ENCODE data around the gene ZNF579. TPM values are rescaled to one million over a fixed set of nuclear protein-coding genes. Genes with fewer than 3 reads are reported as not detected.
"Not testable (repeated sequence)": the region's sequence is repeated elsewhere in the genome, so short reads cannot be mapped to it uniquely, and the experiment has no call there.

ZNF579 gene
- total RNA-seq, 1 experiment from 2014 or later = 2.1 TPM

DNA sequence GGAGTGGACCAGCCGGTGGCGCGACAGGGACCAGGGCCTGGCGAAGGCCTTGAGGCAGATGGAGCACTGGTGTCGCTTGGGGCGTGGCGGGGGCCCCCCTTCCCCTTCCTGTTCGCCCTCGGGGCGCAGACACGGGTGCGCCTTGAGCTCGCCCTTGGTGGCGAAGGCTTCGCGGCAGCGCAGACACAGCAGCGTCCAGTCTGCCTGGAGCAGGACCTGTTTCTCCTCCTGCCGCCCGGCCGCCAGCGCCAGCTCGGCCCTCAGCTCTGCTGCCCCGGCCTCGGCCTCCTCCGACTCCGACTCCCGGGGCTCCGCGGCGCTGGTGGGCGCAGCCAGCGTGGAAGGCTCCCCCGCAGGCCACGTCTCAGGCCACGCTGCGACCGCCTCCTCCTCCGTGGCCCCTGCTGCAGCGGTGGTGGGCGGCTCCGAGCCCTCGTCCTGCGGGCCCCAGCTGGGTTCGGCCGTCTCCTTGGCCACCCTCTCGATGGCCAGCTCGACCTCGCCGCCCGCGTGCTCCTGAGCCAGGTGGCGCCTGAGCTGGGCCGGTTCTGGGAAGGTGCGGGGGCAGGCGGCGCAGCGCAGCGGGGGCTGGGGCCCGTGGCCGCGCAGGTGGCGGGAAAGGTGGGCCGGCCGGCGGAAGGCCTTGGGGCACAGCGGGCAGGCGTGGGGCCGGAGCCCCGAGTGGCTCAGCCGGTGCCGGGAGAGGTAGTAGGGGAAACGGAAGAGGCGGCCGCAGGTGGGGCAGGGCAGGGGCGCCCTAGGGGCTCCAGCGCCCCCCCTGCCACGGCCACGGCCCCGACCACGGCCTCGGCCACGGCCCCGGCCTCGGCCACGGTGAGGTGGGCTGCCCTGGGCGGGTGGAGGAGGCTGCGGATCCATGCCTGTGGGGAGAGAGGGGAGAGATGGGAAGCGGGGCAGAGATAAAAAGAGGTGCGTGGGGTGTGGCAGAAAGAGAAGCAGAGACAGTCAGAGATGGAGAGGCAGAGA, 1.6 kb downstream of the ZNF579 start:
- DNase-seq (ENCODE audit: extremely low read depth, low read depth) = no peak

DNA sequence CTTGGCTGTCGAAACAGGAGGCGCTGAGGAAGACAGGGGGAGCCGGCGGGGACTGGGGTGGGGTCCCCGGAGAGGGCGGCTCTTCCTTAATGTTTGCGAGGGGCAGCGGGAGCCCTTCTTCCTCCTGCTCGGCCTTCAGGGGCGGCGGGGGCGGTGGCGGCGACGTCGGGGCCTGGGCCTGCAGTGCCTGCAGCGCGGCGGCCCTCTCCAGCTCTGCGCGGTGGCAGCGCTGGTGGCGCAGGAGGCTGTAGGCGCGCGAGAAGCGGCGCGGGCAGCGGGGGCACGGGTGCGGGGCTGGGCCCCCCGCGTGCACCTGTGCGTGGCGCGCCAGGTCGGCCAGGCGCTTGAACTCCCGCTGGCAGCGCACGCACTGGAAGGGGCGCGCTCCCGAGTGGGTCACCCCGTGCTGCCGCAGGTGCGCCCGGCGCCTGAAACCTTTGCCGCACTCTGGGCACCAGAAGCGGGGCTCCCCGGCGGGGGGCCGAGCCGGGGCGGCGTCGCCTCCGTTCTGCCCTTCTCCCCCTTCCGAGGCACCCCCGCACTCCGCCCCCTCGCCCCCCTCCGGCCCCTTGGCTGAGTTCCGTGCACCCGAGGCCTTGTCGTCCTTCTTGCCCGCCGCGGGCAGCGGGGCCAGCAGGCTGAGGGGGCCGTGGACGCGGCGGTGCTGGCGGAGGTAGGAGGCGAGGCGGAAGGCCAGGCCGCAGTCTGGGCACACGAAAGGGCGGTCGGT, 2.5 kb downstream of the ZNF579 start:
- no peak for DNase-seq (ENCODE audit: extremely low read depth, low read depth)

DNA sequence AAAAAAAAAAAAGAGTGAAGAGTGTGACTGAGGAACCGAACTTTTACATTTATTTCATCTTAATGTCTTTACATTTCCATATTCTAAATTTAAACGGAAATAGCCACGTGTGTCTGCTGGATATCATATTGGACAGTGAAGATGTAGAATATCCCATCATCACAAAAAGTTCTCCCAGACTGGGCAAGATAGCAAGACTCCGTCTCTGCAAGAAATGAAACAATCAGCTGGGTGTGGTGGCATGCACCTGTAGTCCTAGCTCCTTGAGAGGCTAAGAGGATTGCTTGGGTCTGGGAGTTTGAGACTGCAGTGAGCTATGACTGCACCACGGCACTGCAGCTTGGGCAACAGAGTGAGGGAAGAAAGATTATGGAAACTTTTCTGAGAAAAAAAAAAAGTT, 3.9 kb downstream of the ZNF579 start:
- DNase-seq (ENCODE audit: extremely low read depth, low read depth) = no peak

DNA sequence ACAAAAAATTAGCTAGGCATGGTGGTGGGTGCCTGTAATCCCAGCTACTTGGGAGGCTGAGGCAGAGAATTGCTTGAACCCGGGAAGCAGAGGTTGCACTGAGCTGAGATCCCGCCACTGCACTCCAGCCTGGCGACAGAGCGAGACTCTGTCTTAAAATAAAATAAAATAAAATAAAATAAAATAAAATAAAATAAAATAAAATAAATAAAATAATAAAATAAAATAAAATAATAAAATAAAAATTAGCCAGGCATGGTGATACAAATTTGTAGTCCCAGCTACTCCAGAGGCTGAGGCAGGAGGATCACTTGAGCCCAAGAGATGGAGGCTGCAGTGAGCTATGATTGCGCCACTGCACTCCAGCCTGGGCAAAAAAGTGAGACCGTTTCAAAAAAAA, 6.7 kb downstream of the ZNF579 start:
- not testable (repeated sequence) for DNase-seq (ENCODE audit: extremely low read depth, low read depth)

DNA sequence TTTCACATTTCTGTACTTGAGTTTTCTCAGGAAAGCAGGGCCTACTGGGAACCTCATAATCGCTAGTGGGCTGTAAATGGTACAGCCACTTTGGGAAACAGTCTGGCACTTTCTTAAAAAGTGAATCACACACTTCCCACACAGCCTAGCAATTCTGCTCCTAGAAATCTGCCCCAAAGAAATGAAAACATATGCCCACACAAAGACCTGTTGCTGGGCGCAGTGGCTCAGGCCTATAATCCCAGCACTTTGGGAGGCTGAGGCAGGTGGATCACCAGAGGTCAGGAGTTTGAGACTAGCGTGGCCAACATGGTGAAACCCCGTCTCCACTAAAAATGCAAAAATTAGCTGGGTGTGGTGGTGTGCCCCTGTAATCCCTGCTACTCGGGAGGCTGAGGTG, 11.2 kb downstream of the ZNF579 start:
- DNase-seq (ENCODE audit: extremely low read depth, low read depth) = not testable (repeated sequence)

DNA sequence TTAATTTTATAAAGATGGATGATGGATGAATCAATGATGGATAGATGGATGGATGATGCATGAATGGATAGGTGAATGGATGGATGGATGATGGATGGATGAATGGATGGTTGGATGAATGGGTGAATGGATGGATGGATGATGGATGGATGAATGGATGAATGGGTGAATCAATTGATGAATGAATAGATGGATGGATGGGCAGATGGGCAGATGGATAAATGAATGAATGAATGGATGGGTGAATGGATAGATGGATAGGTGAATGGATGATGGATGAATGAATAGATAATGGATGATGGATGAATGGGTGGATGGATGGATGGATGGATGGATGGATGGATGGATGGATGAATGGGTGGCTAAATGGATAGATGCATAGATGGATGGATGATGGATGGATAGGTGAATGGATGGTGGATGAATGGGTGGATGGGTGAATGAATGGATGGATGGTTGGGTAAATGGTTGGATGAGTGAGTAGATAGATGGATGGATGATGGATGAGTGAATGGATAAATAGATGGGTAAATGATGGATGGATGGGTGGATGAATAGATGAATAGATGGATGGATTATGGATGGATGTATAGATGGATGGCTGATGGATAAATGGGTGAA, 12.8 kb downstream of the ZNF579 start:
- no peak for DNase-seq (ENCODE audit: extremely low read depth, low read depth)

DNA sequence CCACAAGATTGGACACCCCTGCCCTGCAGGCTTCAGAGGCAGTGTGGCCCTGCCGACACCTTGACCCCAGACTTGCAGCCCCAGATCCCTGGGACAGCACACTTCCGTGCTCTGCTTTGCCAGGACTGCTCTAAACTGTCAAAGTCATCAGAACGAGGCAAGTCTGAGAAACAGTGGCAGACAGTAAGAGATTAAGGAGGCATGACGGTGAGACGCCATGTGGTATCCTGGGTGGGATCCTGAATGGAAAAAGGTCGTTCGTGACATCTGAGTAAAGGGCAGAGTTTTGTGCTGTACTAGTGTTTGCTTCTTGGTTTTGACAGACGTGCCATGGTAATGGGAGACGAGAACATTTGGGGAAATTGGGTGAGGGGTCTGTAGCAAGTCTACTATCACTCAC, 13.8 kb downstream of the ZNF579 start:
- DNase-seq (ENCODE audit: extremely low read depth, low read depth) = no peak

DNA sequence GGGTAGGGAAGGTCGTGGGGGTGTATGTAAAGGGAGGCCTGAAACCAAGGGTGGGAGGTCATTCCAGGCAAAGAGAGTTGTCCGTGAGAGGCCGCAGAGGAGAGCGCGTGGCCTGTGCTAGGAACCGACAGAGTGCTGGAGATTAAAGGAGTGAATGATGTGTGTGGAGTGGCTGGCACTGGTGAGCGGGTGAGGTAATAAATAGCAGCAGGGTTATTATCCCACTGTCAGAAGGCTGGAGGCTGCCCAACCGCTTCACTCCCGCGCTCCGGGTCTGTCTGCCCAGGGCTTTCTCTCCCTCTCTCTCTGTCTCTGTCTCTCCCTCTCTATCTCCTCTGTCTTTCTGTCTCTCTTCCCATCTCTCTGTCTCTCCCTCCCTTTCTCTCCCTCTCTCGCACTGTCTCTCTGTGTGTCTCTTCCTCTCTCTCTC, 17.4 kb downstream of the ZNF579 start:
- no peak for DNase-seq (ENCODE audit: extremely low read depth, low read depth)

DNA sequence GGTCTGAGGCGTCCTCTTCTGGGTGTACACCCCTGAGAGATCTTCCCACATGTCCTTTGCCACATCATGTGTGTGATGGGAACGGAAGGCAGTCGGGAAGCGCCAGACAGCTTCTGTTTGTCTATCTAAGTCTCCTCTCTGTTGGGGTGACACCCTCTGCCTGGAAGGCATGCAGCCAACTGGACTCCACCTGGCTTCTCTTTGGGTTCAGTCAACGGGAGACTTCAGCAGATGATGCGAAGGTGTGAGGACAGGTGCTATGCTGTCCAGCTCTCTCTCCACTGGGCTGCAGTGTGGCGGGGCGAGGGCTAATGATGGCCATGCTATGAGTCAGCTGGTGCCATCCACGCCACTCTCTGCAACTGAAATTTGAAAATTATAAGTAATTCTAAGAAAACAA, 21.0 kb downstream of the ZNF579 start:
- no peak for DNase-seq (ENCODE audit: extremely low read depth, low read depth)

DNA sequence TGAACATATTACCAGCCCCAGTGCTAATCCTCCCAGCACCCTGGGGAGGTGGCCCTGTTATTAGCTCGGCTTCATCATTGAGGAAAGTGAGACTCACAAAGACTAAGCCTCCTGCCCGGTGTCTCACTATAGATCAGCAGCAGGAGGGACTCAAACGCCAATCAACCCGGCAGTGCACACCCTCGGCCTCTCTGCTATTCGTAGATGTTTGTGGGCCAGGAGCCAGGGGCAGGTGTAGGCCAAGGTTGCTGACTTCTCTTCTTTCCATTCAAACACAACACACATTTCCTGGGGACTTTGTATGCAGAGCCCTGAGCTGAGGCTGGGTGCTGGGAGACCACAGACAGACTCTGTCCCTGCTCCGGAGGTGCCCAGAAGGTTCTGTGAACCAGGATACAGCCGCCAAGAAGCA, 25.9 kb downstream of the ZNF579 start:
- DNase-seq (ENCODE audit: extremely low read depth, low read depth) = no peak

DNA sequence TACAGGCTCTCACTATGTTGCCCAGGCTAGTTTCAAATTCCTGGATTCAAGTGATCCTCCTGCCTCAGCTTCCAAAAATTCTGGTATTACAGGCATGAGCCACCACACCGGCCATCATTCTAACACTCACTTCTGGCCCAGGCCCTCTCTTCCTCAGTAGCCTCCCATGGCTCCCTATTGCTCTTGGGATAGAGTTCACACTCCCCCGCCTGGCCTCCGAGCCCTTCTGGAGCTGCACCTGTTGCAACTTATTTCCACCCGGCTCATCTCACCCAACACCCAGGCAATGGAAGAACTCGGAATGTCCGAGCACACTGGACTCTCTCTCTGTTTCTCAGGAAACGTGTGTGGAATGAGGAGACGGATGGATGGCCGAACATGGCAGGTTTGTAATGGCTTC, 26.3 kb downstream of the ZNF579 start:
- no peak for DNase-seq (ENCODE audit: extremely low read depth, low read depth)

DNA sequence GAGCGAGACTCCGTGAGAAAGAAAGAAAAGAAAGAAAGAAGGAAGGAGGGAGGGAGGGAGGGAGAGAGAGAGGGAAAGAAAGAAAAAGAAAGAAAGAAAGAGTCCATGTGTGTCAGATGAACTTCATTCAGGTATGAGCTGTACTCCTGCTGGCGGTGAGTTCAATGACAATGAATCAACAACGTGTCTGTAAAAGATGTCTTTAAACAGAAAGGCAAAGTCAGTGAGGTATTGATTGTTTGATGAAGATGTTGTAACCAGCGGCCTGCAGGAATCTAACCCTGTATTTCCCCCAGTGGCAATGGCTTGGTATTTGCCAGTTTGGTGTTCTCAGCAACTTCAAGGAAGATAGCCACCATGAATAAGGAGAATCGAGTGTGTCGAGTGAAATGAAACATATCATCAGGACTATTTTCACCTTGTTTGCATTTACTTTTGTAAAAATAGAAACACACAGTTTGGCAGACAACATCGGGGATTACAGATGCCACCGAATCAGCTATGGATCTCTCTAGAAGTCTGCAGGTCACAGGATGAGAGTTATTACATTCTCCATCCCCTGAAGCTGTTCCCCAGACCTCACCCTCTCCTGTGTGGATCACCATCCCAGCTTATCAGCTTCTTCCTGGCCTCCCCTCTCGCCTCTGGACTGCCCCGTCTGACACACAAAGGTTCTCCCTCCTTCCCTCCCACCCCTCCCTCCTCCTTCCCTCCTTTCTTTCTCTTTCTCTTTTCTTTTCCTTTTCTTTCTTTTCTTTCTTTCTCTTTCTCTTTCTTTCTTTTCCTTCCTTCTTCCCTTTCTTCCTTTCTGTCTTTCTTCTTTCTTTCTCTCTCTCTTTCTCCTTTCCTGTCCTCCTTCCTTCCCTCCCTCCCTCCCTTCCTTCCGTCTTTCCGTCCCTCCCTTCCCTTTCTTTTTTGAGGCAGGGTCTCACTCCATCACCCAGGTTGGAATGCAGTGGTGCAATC, 27.1 kb downstream of the ZNF579 start:
- DNase-seq (ENCODE audit: extremely low read depth, low read depth) = no peak

DNA sequence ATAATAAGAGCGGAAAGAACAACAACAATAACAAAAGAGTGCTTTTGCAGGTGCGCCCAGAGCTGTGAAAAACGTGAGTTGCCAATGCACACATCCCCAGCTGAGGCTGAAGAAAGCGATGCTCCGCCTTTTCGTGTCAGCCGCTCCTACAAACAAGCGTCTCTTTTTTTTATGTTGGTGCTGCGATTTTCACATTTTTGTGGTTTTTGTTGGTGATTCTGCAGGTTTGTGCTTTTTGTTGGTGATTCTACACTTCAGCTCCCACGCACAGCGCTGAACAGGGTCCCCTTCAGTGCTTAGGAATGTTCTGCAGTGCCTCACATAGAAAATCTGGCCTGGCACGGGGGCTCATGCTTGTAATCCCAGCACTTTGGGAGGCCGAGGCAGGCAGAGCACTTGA, 28.0 kb downstream of the ZNF579 start:
- DNase-seq (ENCODE audit: extremely low read depth, low read depth) = no peak

DNA sequence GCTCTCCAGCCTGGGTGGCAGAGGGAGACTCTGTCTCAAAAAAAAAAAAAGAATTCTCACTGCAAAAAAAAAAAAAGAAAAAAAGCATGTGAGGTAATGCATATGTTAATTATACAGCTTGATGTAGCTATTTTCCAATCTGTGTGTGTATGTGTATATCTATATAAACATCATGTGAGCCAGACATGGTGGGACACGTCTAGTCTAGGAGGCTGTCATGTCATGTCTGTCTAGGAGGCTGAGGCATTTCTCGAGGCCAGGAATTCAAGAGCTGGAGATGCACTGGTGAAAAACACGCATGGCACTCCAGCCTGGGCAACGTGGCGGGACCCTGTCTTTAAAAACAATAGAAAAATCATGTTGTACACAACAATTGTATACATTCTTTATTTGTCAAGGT, 28.4 kb downstream of the ZNF579 start:
- no peak for DNase-seq (ENCODE audit: extremely low read depth, low read depth)

DNA sequence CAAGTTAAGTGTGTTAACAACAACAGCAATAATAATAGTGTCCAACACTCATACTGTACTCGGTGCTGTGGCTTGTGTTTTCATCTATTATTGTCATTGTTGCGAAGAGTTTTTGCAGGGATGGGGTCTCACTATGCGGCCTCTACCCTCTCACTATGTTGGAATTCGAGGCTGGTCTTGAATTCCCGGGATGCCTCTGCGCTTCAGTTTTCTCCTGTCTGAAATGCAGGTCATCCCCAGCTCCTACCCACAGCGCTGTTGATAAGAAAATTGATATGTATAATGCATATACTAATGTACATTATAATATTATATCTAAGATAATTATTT, 30.4 kb downstream of the ZNF579 start:
- DNase-seq (ENCODE audit: extremely low read depth, low read depth) = no peak

DNA sequence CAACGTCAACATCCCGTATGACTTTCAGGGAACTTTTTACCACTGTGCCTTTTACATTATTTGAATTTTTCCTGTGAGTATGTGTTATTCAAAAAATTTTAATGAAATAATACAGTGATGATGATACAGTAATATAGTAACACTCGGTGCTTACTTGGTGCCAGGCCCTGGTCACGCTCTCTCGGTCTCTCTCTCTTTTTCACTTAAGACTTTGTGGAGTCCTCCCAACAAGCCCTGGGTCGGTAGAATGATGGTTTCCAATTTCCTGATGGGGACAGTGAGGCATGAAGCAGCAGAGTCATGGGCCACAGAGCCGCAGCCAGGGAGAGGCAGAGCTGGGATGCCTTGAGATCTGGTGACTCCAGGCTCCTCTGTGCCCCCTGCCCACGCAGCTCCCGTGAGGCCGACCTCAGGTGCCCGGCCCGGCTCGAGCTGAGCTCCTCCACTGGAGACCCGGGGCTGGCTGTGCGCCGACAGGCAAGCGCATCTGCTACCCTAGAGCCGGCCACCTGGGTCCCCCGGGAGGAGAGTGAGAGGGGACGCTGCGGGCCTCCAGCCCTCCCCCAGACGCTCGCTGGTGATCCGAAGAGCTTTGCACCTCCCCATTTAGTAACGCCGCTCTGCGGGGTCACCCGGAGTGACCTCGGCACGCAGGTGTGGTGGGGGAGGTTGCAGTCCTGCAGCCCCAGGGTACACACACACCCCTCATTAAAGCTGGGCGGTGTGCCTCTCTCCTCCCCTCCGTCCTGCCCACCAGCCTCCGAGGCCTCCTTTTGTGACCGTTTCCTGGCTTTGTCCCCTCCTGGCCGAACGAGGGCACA, 30.9 kb downstream of the ZNF579 start:
- peak; percentile 40 for DNase-seq (ENCODE audit: extremely low read depth, low read depth)

DNA sequence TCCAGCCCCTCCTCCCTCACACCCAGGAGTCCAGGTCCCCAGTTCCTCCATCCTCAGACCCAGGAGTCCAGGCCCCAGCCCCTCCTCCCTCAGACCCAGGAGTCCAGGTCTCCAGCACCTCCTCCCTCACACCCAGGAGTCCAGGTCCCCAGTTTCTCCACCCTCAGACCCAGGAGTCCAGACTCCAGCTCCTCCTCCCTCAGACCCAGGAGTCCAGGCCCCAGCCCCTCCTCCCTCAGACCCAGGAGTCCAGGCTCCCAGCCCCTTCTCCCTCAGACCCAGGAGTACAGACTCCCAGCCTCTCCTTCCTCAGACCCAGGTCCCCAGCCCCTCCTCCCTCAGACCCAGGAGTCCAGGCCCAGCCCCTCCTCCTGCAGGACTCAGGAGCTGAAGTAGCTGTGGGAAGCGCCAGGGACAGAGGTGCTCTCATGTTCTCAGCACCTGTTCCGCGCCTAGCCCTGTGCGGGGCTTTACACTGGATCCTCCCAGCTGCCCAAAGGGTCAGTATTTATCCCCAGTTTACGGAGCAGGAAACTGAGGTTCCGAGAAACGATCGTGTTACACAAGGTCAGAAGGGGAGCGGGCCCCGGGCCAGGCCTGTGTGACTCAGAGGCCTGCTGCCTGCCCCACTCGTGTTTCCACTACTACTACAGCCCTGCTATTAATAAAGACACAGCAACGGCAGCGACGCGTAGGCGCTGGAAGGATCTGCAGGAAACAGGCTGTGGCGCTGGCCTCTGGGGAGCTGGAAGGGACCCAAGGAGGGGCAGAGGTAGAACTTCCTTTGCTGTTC, 33.6 kb downstream of the ZNF579 start:
- no peak for DNase-seq (ENCODE audit: extremely low read depth, low read depth)

DNA sequence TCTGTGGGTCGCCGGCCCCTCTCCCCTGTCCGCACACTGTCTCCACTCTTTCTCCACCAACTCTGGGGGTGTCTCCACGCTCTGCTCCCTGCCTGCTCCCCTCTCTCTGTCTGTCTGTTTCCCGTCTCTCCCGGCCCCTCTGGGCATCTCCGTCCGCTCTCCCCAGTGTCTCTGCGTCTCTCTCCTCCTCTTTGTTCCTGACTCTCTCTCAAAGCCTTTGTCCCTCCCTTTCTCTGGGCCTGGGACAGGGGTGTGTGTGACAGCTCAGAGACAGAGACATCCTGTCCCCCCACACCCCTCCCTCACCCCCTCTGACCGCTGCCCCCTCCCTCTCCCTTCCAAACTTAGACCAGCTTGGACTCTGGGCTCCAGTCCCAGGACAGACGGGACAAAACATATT, 34.6 kb downstream of the ZNF579 start:
- DNase-seq (ENCODE audit: extremely low read depth, low read depth) = no peak

DNA sequence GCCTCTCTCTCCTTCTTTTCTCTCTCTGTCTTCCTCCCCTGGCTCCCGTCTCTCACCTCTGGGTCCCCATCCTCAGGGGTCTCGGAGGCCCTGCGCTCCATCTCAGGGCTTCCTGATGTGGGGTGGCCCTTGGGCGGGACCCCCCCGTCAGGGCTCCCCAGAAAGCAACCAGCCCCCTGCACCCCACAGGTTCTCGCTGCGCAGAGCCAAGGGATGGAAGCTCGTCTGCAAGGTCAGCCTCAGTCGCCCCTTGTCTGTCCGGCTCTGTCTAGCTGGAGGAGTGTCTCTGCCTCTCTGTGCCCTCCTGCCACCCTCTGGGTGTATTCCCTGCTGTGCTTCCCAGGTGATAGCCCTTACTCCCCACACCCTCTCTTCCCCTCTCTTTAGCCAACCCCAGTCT, 35.2 kb downstream of the ZNF579 start, which contains the start of gene SBK3:
Gene SBK3, minus strand, starts transcription at position 101 of the 400 bp plus-strand sequence. Its CDS starts 0 bp downstream, at position 101.
- no peak for DNase-seq (ENCODE audit: extremely low read depth, low read depth)

Data from NCI-H460 (cell line).